B cell (primary cell): ENCODE results near the gene SKIDA1. TPM values are rescaled to one million over a fixed set of nuclear protein-coding genes. Genes with fewer than 3 reads are reported as not detected.
A peak's percentile ranks its signal among the peaks of the same experiment; 100 is the strongest.

ENCODE experiments used
- ATAC-seq: fragments of 200-7000 bp; cut with Tn5 transposase; one replicate; pipeline ENCODE4 v1.10.0; 2021; ENCODE audit warnings: low read depth, mild to moderate bottlenecking, moderate number of reproducible peaks, moderate library complexity
- CTCF ChIA-PET: fragments of 350-600 bp; sonication (Branson Sonifier 250); formaldehyde crosslinking; loops from one replicate; lab custom pipeline; 2021; ENCODE audit warnings: antibody characterized with exemption, inconsistent platforms; lab: Charles Lee
- POLR2A ChIA-PET: fragments of 350-600 bp; sonication (Branson Sonifier 250); formaldehyde crosslinking; loops from one replicate; lab custom pipeline; 2021; ENCODE audit warnings: antibody characterized with exemption; lab: Charles Lee
- DNase-seq: peaks from one replicate; pipeline ENCODE4 v3.0.0; 2013
- H2AFZ ChIP-seq: 2 replicates; pipeline ENCODE4 v1.6.1; 2012; ENCODE audit warnings: mild to moderate bottlenecking, low read depth, low read length; ENCODE audit not compliant: insufficient read depth, poor library complexity, severe bottlenecking
- H3K27ac ChIP-seq, 2 donors: 1 replicate in 1 of 2; 2 replicates in 1 of 2; pipeline ENCODE4 v1.5.1; 2012 to 2013; ENCODE audit warnings: low read length in 2 of 2, mild to moderate bottlenecking in 2 of 2, moderate library complexity in 1 of 2
- H3K27me3 ChIP-seq, 4 experiments: fragments of 200-600 bp in 1 of 4; sonication (generic) in 1 of 4; replicated peaks in 1 of 4; 1 replicate in 2 of 4; 2 replicates in 2 of 4; pipeline versions ENCODE4 v1.6.1 to v1.7.0; 2013 to 2016; ENCODE audit warnings: low read length in 3 of 4, mild to moderate bottlenecking in 2 of 4, mixed read lengths in 1 of 4, moderate library complexity in 1 of 4; ENCODE audit not compliant: insufficient read depth in 4 of 4, control insufficient read depth in 3 of 4; ENCODE audit errors: control extremely low read depth in 1 of 4
- H3K36me3 ChIP-seq, 2 experiments: replicated peaks in 1 of 2; 1 replicate in 1 of 2; 2 replicates in 1 of 2; pipeline versions ENCODE4 v1.6.1 to v1.7.1; 2013; ENCODE audit warnings: low read length in 1 of 2; ENCODE audit not compliant: insufficient read depth in 2 of 2, control insufficient read depth in 1 of 2; ENCODE audit errors: control extremely low read depth in 1 of 2, extremely low read depth in 1 of 2
- H3K4me1 ChIP-seq, 2 donors: fragments of 200-600 bp in 1 of 2; sonication (generic) in 1 of 2; 1 replicate in 1 of 2; 2 replicates in 1 of 2; pipeline versions ENCODE4 v1.5.1 to v1.6.1; 2013 to 2017; ENCODE audit warnings: low read length in 2 of 2; ENCODE audit not compliant: control insufficient read depth in 2 of 2, insufficient read depth in 2 of 2
- H3K4me2 ChIP-seq: replicated peaks from 2 replicates; pipeline ENCODE3; 2012; ENCODE audit warnings: mild to moderate bottlenecking, low read depth, low read length; ENCODE audit not compliant: poor library complexity, severe bottlenecking
- H3K4me3 ChIP-seq, 5 experiments: fragments of 200-600 bp in 1 of 5; sonication (generic) in 1 of 5; 1 replicate in 3 of 5; 2 replicates in 2 of 5; pipeline versions ENCODE4 v1.5.1 to v1.7.0; 2011 to 2016; ENCODE audit warnings: low read length in 4 of 5, mild to moderate bottlenecking in 4 of 5, low read depth in 2 of 5, control low read depth in 1 of 5, moderate library complexity in 1 of 5; ENCODE audit not compliant: insufficient read depth in 1 of 5; ENCODE audit errors: control extremely low read depth in 1 of 5, extremely low read depth in 1 of 5
- H3K79me2 ChIP-seq: fragments of 200-600 bp; sonication (generic); one replicate; pipeline ENCODE4 v1.6.0; 2016; ENCODE audit warnings: low read length; ENCODE audit not compliant: control insufficient read depth, insufficient read depth
- H3K9ac ChIP-seq: fragments of 200-600 bp; sonication (generic); 2 replicates; pipeline ENCODE4 v1.6.1; 2017; ENCODE audit warnings: mild to moderate bottlenecking, low read length, moderate library complexity
- H3K9me3 ChIP-seq, 3 donors: one replicate each; pipeline versions ENCODE4 v1.6.1 to v1.7.1; 2013; ENCODE audit warnings: low read length in 2 of 3; ENCODE audit not compliant: control insufficient read depth in 2 of 3, insufficient read depth in 1 of 3; ENCODE audit errors: control extremely low read depth in 1 of 3
- H4K20me1 ChIP-seq: 2 replicates; pipeline ENCODE4 v1.6.0; 2012; ENCODE audit warnings: mild to moderate bottlenecking, low read length; ENCODE audit not compliant: insufficient read depth, control insufficient read depth, poor library complexity, severe bottlenecking
- H3K27ac Mint-ChIP-seq: one replicate; pipeline ENCODE4 v1.8.0; 2021; ENCODE audit warnings: mixed read lengths
- H3K27me3 Mint-ChIP-seq: one replicate; pipeline ENCODE4 v1.8.0; 2021; ENCODE audit warnings: mixed read lengths
- H3K4me1 Mint-ChIP-seq: one replicate; pipeline ENCODE4 v1.8.0; 2021; ENCODE audit warnings: mixed read lengths
- H3K4me3 Mint-ChIP-seq: one replicate; pipeline ENCODE4 v1.8.0; 2021; ENCODE audit warnings: mixed read lengths
- H3K9me3 Mint-ChIP-seq: one replicate; pipeline ENCODE4 v1.8.0; 2022; ENCODE audit warnings: mixed read lengths; ENCODE audit not compliant: insufficient read depth
- EZH2 ChIP-seq: IDR thresholded peaks from 2 replicates; pipeline ENCODE4 v1.6.1; 2012; ENCODE audit warnings: borderline replicate concordance, low read depth, mild to moderate bottlenecking, moderate library complexity, low read length; ENCODE audit not compliant: insufficient read depth, poor library complexity, severe bottlenecking
- WGBS: methylation state at CpG from one replicate; pipeline ENCODE4 v1.1.5; 2013; ENCODE audit warnings: missing lambda C conversion rate; ENCODE audit not compliant: insufficient coverage; 5-methylcytosine and 5-hydroxymethylcytosine counted together
- intact Hi-C: fragments of 100-400 bp; cut with micrococcal nuclease; formaldehyde crosslinking; loops from one replicate; pipeline ENCODE4 v1.10.0; 2022
- polyA plus RNA-seq: library from polyadenylated mRNA; depleted of rRNA; stranded (reverse); fragments of >200 nt; gene quantifications from 2 replicates; pipeline ENCODE4 v1.2.3, GENCODE V29; 2012
- total RNA-seq, 2 donors: library from RNA; stranded (reverse); fragments of 120-200 nt in 1 of 2; gene quantifications; 1 replicate in 1 of 2; 2 replicates in 1 of 2; pipeline versions ENCODE4 v1.2.3 to v1.2.4, GENCODE V29; 2013 to 2022
- TF ChIP-seq, protein P1 (sequence below): fragments of 200-600 bp; IDR thresholded peaks from one replicate; pipeline ENCODE4 v1.8.0; 2022; ENCODE audit warnings: antibody characterized with exemption, mild to moderate bottlenecking

The SKIDA1 gene
- total and polyA plus RNA-seq, 2 donors (not counting 1 experiment from before 2014, with no cell fraction given), result 0.06 to 0.10 TPM

DNA sequence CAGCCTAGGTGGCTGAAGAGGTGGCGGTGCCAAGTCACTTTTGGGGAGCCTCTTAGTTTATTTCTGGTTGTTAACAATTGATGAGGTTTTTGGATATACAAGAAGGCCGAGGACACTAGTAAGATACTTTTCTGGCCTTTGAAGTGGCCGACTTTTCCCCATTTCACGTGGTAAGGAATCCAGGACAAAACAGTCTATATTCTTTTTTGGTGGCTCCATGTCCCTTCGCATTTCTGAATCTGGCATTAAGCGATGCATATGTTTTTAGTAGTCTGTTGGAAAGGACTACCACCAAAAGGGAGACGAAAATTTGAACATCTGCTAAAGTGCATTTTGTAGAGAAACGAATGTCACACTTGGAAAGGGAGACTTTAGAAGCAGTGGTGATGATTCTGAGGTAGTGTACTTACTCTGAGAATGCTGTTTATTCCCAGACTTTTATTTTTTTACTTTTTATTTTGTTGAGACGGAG, 10.0 kb upstream of the SKIDA1 start:
- peaks cover 14% of the 10 kb centered on the region for H3K79me2 ChIP-seq
- H3K4me1 ChIP-seq, result peaks cover 12 to 16% of the 10 kb centered on the region in 2 donors
- H3K36me3 ChIP-seq, result peaks cover 4 to 24% of the 10 kb centered on the region in 2 experiments
- intact Hi-C loops, result loop anchor here (2.0 to 10.0 kb wide), 2 partner anchors 901 to 1179 kb away; partner anchors contain the start of gene PIP4K2A
- Mint-ChIP-seq H3K9me3 (no peaks in the 10 kb centered on the region), H3K27ac (peak overlapping the region; percentile 82), H3K4me3 (peak overlapping the region; percentile 83), H3K27me3 (no peaks in the 10 kb centered on the region), H3K4me1 (peaks cover 17% of the 10 kb centered on the region)
- H3K27me3 ChIP-seq, result no peaks in the 10 kb centered on the region
- H3K9me3 ChIP-seq, result no peaks in the 10 kb centered on the region
- peak overlapping the region; percentile 95 for H2AFZ ChIP-seq
- TF ChIP-seq EZH2, result no peak
- TF ChIP-seq, protein P1, sequence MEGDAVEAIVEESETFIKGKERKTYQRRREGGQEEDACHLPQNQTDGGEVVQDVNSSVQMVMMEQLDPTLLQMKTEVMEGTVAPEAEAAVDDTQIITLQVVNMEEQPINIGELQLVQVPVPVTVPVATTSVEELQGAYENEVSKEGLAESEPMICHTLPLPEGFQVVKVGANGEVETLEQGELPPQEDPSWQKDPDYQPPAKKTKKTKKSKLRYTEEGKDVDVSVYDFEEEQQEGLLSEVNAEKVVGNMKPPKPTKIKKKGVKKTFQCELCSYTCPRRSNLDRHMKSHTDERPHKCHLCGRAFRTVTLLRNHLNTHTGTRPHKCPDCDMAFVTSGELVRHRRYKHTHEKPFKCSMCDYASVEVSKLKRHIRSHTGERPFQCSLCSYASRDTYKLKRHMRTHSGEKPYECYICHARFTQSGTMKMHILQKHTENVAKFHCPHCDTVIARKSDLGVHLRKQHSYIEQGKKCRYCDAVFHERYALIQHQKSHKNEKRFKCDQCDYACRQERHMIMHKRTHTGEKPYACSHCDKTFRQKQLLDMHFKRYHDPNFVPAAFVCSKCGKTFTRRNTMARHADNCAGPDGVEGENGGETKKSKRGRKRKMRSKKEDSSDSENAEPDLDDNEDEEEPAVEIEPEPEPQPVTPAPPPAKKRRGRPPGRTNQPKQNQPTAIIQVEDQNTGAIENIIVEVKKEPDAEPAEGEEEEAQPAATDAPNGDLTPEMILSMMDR, result no peak
- WGBS, result 60% methylated on average over 4 of the region's 9 CpGs
- POLR2A ChIA-PET, result no interaction called here
- H3K4me2 ChIP-seq, result peak overlapping the region; percentile 87
- CTCF ChIA-PET, result no interaction called here
- ATAC-seq (no peak), DNase-seq (no peak)
- peak overlapping the region; percentile 62 for H3K9ac ChIP-seq
- H4K20me1 ChIP-seq, result no peaks in the 10 kb centered on the region
- H3K27ac ChIP-seq, result peak overlapping the region in 1 of 2 donors; percentile 49
- H3K4me3 ChIP-seq, result peak overlapping the region in 4 of 5 experiments; percentile 35 to 84 (median 64)
